Endothelial cell of umbilical vein (primary cell): ENCODE results near the gene GUK1. TPM values are rescaled to one million over a fixed set of nuclear protein-coding genes. Genes with fewer than 3 reads are reported as not detected.

Experiments used
- BruUV-seq: library from RNA; stranded (reverse); fragments of 400-500 nt; replicated peaks from 2 replicates; lab custom pipeline; 2021; lab: Mats Ljungman, UMichigan
- CTCF ChIA-PET: fragments of 300-600, 350-600 bp; sonication (Branson Sonifier 250); formaldehyde crosslinking; loops from one replicate; lab custom pipeline; 2021; ENCODE audit warnings: antibody characterized with exemption, inconsistent platforms; lab: Charles Lee
- POLR2A ChIA-PET: fragments of 300-600, 350-600 bp; sonication (Branson Sonifier 250); formaldehyde crosslinking; loops from one replicate; lab custom pipeline; 2021; ENCODE audit warnings: antibody characterized with exemption, inconsistent platforms; lab: Charles Lee
- DNase-seq: peaks from one replicate; pipeline ENCODE4 v3.0.0-alpha.2; 2011; ENCODE audit warnings: low read depth, low spot score
- FAIRE-seq: peaks from 2 replicates; lab custom pipeline; 2011; peaks lifted over from hg19 to GRCh38; lab: Jason Lieb, UNC
- H2AFZ ChIP-seq: 2 replicates; pipeline ENCODE4 v1.6.0; 2012; ENCODE audit warnings: low read depth, low read length, control low read depth, inconsistent platforms
- H3K27ac ChIP-seq: 2 replicates; pipeline ENCODE4 v1.5.1; 2011; ENCODE audit warnings: low read depth, mild to moderate bottlenecking, control low read depth, low read length, moderate library complexity; ENCODE audit not compliant: insufficient read depth
- H3K27me3 ChIP-seq, 2 experiments: 2 replicates each; pipeline versions ENCODE4 v1.6.0 to v1.6.1; 2011; ENCODE audit warnings: low read length in 2 of 2, mixed read lengths in 1 of 2; ENCODE audit not compliant: control insufficient read depth in 2 of 2, insufficient read depth in 2 of 2
- H3K36me3 ChIP-seq, 2 experiments: 2 replicates in 1 of 2; 3 replicates in 1 of 2; pipeline ENCODE4 v1.5.1; 2011; ENCODE audit warnings: low read length in 2 of 2, mild to moderate bottlenecking in 1 of 2, moderate library complexity in 1 of 2; ENCODE audit not compliant: control insufficient read depth in 2 of 2, insufficient read depth in 2 of 2; ENCODE audit errors: extremely low read depth in 1 of 2
- H3K4me1 ChIP-seq: 3 replicates; pipeline ENCODE4 v1.5.1; 2011; ENCODE audit warnings: mild to moderate bottlenecking, low read length; ENCODE audit not compliant: control insufficient read depth, insufficient read depth; ENCODE audit errors: extremely low read depth
- H3K4me2 ChIP-seq: 2 replicates; pipeline ENCODE4 v1.6.1; 2011; ENCODE audit warnings: low read length, control low read depth, mixed read lengths; ENCODE audit not compliant: insufficient read depth
- H3K4me3 ChIP-seq, 3 experiments: fragments of 200-600 bp in 1 of 3; sonication (generic), shearing (Covaris generic) in 1 of 3; replicated peaks in 1 of 3; 2 replicates each; pipeline ENCODE4 v1.5.1; 2011 to 2016; ENCODE audit warnings: control low read depth in 3 of 3, low read length in 3 of 3, mild to moderate bottlenecking in 2 of 3, inconsistent platforms in 1 of 3, low read depth in 1 of 3, moderate library complexity in 1 of 3; ENCODE audit not compliant: insufficient read depth in 1 of 3
- H3K79me2 ChIP-seq: 2 replicates; pipeline ENCODE4 v1.6.0; 2012; ENCODE audit warnings: low read length, inconsistent platforms; ENCODE audit not compliant: control insufficient read depth, insufficient read depth
- H3K9ac ChIP-seq: replicated peaks from 2 replicates; pipeline ENCODE3; 2011; ENCODE audit warnings: low read length, control low read depth; ENCODE audit not compliant: insufficient read depth; ENCODE audit errors: extremely low read depth
- H3K9me1 ChIP-seq: replicated peaks from 3 replicates; pipeline ENCODE4 v1.6.0; 2011; ENCODE audit warnings: mild to moderate bottlenecking, low read length; ENCODE audit not compliant: control insufficient read depth, insufficient read depth; ENCODE audit errors: extremely low read depth
- H3K9me3 ChIP-seq: replicated peaks from 2 replicates; pipeline ENCODE4 v1.5.1; 2012; ENCODE audit warnings: low read length, inconsistent platforms; ENCODE audit not compliant: control insufficient read depth, insufficient read depth
- H4K20me1 ChIP-seq: replicated peaks from 2 replicates; pipeline ENCODE3; 2011; ENCODE audit warnings: mild to moderate bottlenecking, low read length; ENCODE audit not compliant: control insufficient read depth, insufficient read depth; ENCODE audit errors: extremely low read depth
- EZH2 ChIP-seq: IDR thresholded peaks from 2 replicates; pipeline ENCODE4 v1.6.1; 2012; ENCODE audit warnings: borderline replicate concordance, low read depth, mild to moderate bottlenecking, moderate library complexity, low read length, inconsistent platforms; ENCODE audit not compliant: severe bottlenecking
- FOS ChIP-seq: IDR thresholded peaks from 2 replicates; pipeline ENCODE4 v1.6.1; 2011; ENCODE audit warnings: mild to moderate bottlenecking, low read length, moderate library complexity, borderline replicate concordance; ENCODE audit not compliant: insufficient read depth
- GATA2 ChIP-seq: IDR thresholded peaks from 2 replicates; pipeline ENCODE4 v1.7.0; 2011; ENCODE audit warnings: low read depth, mild to moderate bottlenecking, moderate library complexity, mixed read lengths, low read length; ENCODE audit not compliant: insufficient read length, insufficient read depth
- JUN ChIP-seq: IDR thresholded peaks from 2 replicates; pipeline ENCODE4 v1.6.1; 2011; ENCODE audit warnings: borderline replicate concordance, low read depth; ENCODE audit not compliant: insufficient read length, insufficient read depth
- MYC ChIP-seq: IDR thresholded peaks from one replicate; pipeline ENCODE4 v1.6.1; 2011; ENCODE audit warnings: mild to moderate bottlenecking, low read depth, low read length
- POLR2A ChIP-seq: IDR thresholded peaks from 2 replicates; pipeline ENCODE4 v1.6.1; 2012; ENCODE audit warnings: low read depth, mild to moderate bottlenecking, control low read depth, low read length
- POLR2AphosphoS5 ChIP-seq: IDR thresholded peaks from 2 replicates; pipeline ENCODE4 v1.6.1; 2012; ENCODE audit warnings: low read depth, mild to moderate bottlenecking, control low read depth, low read length, moderate library complexity; ENCODE audit not compliant: insufficient read depth
- dilution Hi-C: fragments of 300-500 bp; cut with MboI; formaldehyde crosslinking; loops from one replicate; pipeline ENCODE4 v1.15.0; 2019; ENCODE audit warnings: low sequenced_read_pairs; ENCODE audit not compliant: extremely low pct_ligation_motif_present
- intact Hi-C: fragments of 100-400 bp; cut with micrococcal nuclease; formaldehyde crosslinking; loops from one replicate; pipeline ENCODE4 v1.10.0; 2022
- polyA plus RNA-seq, 4 experiments: library from polyadenylated mRNA; depleted of rRNA in 3 of 4; stranded (reverse) in 3 of 4; unstranded in 1 of 4; fragments of >200 nt; gene quantifications; 2 replicates each; pipeline versions ENCODE4 v1.2.1 to v1.2.3, GENCODE V29; 2011 to 2012; ENCODE audit warnings: missing spikeins in 1 of 4
- total RNA-seq: library from RNA; stranded (reverse); gene quantifications from 2 replicates; pipeline ENCODE4 v1.2.3, GENCODE V29; 2021
- TF ChIP-seq, protein P1 (sequence below): IDR thresholded peaks from 2 replicates; pipeline ENCODE4 v1.6.1; 2011; ENCODE audit not compliant: insufficient read depth, insufficient read length
- TF ChIP-seq, protein P2 (sequence below), 2 donors: IDR thresholded peaks; 1 replicate in 1 of 2; 2 replicates in 1 of 2; pipeline ENCODE4 v1.5.1; 2011; ENCODE audit warnings: low read length in 2 of 2, mild to moderate bottlenecking in 2 of 2, moderate library complexity in 2 of 2, control low read depth in 1 of 2, inconsistent platforms in 1 of 2, low read depth in 1 of 2; ENCODE audit not compliant: insufficient read depth in 1 of 2; ENCODE audit errors: extremely low read depth in 1 of 2

GUK1 gene
- total and polyA plus RNA-seq, 2 donors (not counting 3 experiments of a cell fraction or from before 2014, with no cell fraction given): 239 to 742 TPM

DNA sequence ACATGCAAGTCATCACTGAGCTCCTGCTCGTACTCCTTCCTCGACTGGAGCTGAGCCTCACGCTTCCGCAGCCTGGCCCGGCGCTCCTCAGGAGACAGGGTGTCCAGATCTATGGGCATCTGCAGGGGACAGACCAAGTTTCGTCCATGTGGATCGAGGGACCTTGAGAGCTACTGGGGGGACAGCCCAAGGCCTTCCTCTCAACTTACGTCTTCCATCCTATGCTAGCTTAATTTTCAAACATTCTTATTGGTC lies 33.4 kb upstream of the GUK1 start:
- intact Hi-C loops: loop anchor here (5.0 kb wide), 1 partner anchor 351 kb away; a partner anchor contains a TSS
- Histone ChIP-seq H3K4me3 (no peak overlapping the region), H3K36me3 (peaks cover 0 to 8% of the 10 kb centered on the region in 2 experiments), H3K79me2 (peaks cover 19% of the 10 kb centered on the region), H2AFZ (no peak overlapping the region), H3K27me3 (no peaks in the 10 kb centered on the region), H4K20me1 (no peaks in the 10 kb centered on the region), H3K9me1 (no peaks in the 10 kb centered on the region), H3K4me1 (peaks cover 19% of the 10 kb centered on the region), H3K9ac (no peak overlapping the region), H3K4me2 (no peak overlapping the region), H3K27ac (no peak overlapping the region), H3K9me3 (no peaks in the 10 kb centered on the region)
- BruUV-seq: no TSS peak
- dilution Hi-C loops: no loop called here
- DNase-seq (no peak), FAIRE-seq (no peak)
- CTCF ChIA-PET: interaction anchor here (1.0 to 1.3 kb wide), 2 partner anchors 42 to 107 kb away, joined by 3 to 4 read pairs; no protein-coding TSS in a partner anchor
- POLR2A ChIA-PET: no interaction called here
- TF ChIP-seq MYC (no peak), POLR2AphosphoS5 (no peak), FOS (no peak), POLR2A (no peak), EZH2 (no peak), JUN (no peak), GATA2 (no peak)
- TF ChIP-seq, protein P1, sequence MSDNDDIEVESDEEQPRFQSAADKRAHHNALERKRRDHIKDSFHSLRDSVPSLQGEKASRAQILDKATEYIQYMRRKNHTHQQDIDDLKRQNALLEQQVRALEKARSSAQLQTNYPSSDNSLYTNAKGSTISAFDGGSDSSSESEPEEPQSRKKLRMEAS: no peak
- TF ChIP-seq, protein P2, sequence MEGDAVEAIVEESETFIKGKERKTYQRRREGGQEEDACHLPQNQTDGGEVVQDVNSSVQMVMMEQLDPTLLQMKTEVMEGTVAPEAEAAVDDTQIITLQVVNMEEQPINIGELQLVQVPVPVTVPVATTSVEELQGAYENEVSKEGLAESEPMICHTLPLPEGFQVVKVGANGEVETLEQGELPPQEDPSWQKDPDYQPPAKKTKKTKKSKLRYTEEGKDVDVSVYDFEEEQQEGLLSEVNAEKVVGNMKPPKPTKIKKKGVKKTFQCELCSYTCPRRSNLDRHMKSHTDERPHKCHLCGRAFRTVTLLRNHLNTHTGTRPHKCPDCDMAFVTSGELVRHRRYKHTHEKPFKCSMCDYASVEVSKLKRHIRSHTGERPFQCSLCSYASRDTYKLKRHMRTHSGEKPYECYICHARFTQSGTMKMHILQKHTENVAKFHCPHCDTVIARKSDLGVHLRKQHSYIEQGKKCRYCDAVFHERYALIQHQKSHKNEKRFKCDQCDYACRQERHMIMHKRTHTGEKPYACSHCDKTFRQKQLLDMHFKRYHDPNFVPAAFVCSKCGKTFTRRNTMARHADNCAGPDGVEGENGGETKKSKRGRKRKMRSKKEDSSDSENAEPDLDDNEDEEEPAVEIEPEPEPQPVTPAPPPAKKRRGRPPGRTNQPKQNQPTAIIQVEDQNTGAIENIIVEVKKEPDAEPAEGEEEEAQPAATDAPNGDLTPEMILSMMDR (IDR thresholded peaks at IDR 0.05; ENCODE audit: extremely low read depth in 1 of 2, insufficient read depth in 1 of 2, low read depth in 1 of 2, low read length in 2 of 2): no peak
